Neuron (in vitro differentiated cells): ENCODE results near the gene SMO.
A peak's percentile ranks its signal among the peaks of the same experiment; 100 is the strongest.

Experiments
- H2AFZ ChIP-seq: one replicate; pipeline ENCODE4 v1.6.1; 2013; ENCODE audit warnings: low read depth, mild to moderate bottlenecking, inconsistent platforms, low read length, moderate library complexity
- H3K27me3 ChIP-seq: one replicate; pipeline ENCODE4 v1.6.1; 2013; ENCODE audit warnings: low read length; ENCODE audit not compliant: insufficient read depth
- H3K36me3 ChIP-seq: one replicate; pipeline ENCODE4 v1.6.1; 2013; ENCODE audit warnings: low read length; ENCODE audit not compliant: insufficient read depth
- H3K4me1 ChIP-seq: one replicate; pipeline ENCODE4 v1.6.1; 2013; ENCODE audit warnings: low read length; ENCODE audit not compliant: insufficient read depth
- H3K4me3 ChIP-seq: 2 replicates; pipeline ENCODE4 v1.5.1; 2013; ENCODE audit warnings: mild to moderate bottlenecking, low read length, moderate library complexity
- H3K9me3 ChIP-seq: one replicate; pipeline ENCODE4 v1.6.1; 2013; ENCODE audit warnings: low read length

SMO gene

GRCh38 chr7:129188372-129188891 is at the start of gene SMO:
TSS of gene SMO (plus strand) at chr7:129188633. CDS start at chr7:129189152, 519 bp downstream.
- Histone ChIP-seq H2AFZ (peak within 1 kb of the TSS; percentile 52), H3K27me3 (no peaks in the 10 kb centered on the region), H3K4me3 (peak within 1 kb of the TSS; percentile 74), H3K4me1 (peaks cover 27% of the 10 kb centered on the region), H3K36me3 (peaks cover 16% of the 10 kb centered on the region), H3K9me3 (peaks cover 3% of the 10 kb centered on the region)

DNA sequence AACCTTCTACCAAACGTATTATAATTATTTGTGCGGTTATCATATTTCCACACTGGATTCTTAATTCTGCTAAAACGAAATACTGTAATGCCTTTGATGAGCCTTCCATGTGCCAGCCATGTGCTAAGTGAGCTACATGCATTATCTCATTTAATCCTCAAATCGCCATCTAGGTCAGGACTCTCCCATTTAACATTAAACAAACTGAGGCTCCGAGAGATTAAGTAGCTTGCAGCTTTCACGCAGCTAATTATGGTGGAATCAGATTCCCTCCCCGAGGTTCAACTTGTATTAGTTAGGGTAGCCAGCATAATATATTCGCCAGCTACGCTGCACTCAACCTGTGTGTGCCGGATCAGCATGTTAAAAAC is 44.7 kb upstream of the SMO start:
- H3K9me3 ChIP-seq: no peaks in the 10 kb centered on the region
- H3K4me3 ChIP-seq: peak overlapping the region; percentile 56
- peaks cover 14% of the 10 kb centered on the region for H3K27me3 ChIP-seq
- H3K36me3 ChIP-seq: no peaks in the 10 kb centered on the region
- H2AFZ ChIP-seq: peak overlapping the region; percentile 63
- peaks cover 7% of the 10 kb centered on the region for H3K4me1 ChIP-seq

- H3K27me3 ChIP-seq: peaks cover 14% of the 10 kb centered on the region
Observed at GRCh38 chr7:129144095-129144833, 44.2 kb upstream of the SMO start, which contains the start of gene TSPAN33. TSS of gene TSPAN33 (plus strand) at chr7:129144707. CDS start at chr7:129144981, 274 bp downstream.

GRCh38 chr7:129144834-129145668 is 43.4 kb upstream of the SMO start:
- H2AFZ ChIP-seq: peak overlapping the region; percentile 52
- no peaks in the 10 kb centered on the region for H3K9me3 ChIP-seq
- H3K27me3 ChIP-seq: peaks cover 14% of the 10 kb centered on the region
- peak overlapping the region; percentile 56 for H3K4me3 ChIP-seq
- H3K4me1 ChIP-seq: peaks cover 7% of the 10 kb centered on the region
- no peaks in the 10 kb centered on the region for H3K36me3 ChIP-seq

More at GRCh38 chr7:129144095-129144833, 44.2 kb upstream of the SMO start, which contains the start of gene TSPAN33:
- peak within 1 kb of the TSS; percentile 63 for H2AFZ ChIP-seq
- no peaks in the 10 kb centered on the region for H3K9me3 ChIP-seq
- no peaks in the 10 kb centered on the region for H3K36me3 ChIP-seq
- H3K4me3 ChIP-seq: peak within 1 kb of the TSS; percentile 56
- peaks cover 7% of the 10 kb centered on the region for H3K4me1 ChIP-seq

GRCh38 chr7:129146237-129146979 is 42.0 kb upstream of the SMO start:
- H3K27me3 ChIP-seq: peaks cover 14% of the 10 kb centered on the region
- H3K4me3 ChIP-seq: no peak overlapping the region
- H3K4me1 ChIP-seq: peaks cover 7% of the 10 kb centered on the region
- no peak overlapping the region for H2AFZ ChIP-seq
- H3K9me3 ChIP-seq: no peaks in the 10 kb centered on the region
- H3K36me3 ChIP-seq: no peaks in the 10 kb centered on the region

DNA sequence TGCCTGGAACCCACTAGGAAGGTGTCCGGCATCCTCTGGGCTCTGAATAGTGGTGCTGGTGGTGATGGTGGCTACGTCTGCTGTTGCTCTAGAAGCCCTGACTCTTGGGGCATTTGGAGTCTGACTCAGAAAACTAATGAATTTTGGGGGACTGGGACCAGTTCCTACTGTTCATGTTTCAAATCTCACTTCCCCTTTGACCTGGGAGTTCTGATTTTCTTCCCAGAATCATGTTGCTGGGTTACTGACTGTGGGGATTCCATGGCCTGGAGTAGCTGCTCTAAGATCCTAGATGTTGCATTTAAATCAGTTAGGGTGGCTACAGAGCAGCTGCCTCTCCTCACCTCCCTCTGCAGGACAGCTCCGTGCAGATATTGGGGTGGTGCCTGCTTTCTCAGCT is 40.7 kb upstream of the SMO start:
- Histone ChIP-seq H3K4me1 (peaks cover 7% of the 10 kb centered on the region), H3K9me3 (no peaks in the 10 kb centered on the region), H3K4me3 (no peak overlapping the region), H3K36me3 (no peaks in the 10 kb centered on the region), H2AFZ (no peak overlapping the region), H3K27me3 (peaks cover 10% of the 10 kb centered on the region)

DNA sequence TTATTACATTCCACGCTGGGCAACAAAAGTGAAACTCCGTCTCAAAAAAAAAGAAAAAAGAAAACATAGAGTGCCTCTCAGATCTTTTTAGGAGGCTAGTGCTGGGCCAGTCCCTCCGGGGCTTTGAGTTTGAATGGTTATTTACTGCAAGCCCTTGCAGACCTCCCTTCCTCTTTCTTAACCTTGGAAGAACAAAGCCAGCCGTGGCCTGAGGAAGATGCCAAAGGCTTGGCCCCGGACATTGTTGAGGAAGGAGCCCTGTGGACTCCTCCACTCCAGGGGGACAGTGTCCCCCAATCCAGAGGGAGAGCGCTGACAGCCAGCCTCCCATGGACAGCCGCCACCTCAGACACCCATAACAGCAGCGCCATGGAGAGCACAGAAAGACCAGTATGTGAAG is 38.9 kb upstream of the SMO start:
- no peak overlapping the region for H3K4me3 ChIP-seq
- H3K36me3 ChIP-seq: no peaks in the 10 kb centered on the region
- H2AFZ ChIP-seq: no peak overlapping the region
- no peaks in the 10 kb centered on the region for H3K27me3 ChIP-seq
- no peaks in the 10 kb centered on the region for H3K9me3 ChIP-seq
- H3K4me1 ChIP-seq: no peaks in the 10 kb centered on the region

DNA sequence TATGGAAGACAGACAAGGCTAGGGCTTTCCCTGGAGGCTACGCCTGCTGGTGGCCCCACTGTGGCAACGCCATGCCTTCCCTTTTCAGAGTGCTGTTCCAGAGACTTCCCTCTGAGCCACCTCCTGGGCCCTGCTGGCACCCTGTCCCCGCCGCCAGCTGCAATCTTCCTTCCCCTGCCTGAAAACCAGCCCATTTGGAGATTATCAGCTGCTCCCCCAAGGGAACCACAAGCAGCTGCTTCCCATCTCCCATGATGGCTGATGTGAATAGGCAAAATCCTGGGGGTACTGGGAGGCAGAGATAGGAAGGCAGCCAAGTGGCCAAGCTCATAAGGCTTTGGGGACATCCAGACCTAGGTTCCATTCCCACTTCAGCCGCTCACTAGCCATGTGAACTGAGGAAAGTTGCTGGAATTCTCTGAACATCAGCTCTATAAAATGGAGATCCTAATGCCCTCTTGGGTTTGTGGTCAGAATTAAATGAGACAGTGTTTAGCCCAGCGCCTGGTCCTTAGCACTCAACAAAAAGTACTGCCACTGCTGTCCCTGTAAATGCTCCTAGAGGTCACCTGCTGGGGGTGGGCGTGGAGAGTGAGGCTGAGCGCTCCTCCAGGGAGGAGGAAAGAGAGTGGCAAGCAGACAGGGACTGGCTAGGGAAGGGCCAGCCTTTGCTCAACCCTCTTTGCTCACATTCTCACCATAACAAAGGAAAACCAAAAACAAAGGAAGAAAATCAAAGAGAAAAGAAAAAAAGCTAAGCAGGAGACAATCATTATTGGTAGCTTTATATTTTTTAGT is 38.0 kb upstream of the SMO start:
- Histone ChIP-seq H3K27me3 (no peaks in the 10 kb centered on the region), H3K4me3 (no peak overlapping the region), H3K9me3 (no peaks in the 10 kb centered on the region), H2AFZ (no peak overlapping the region), H3K36me3 (no peaks in the 10 kb centered on the region), H3K4me1 (no peaks in the 10 kb centered on the region)

GRCh38 chr7:129157651-129158050 is 30.8 kb upstream of the SMO start:
- Histone ChIP-seq H3K36me3 (no peaks in the 10 kb centered on the region), H3K27me3 (no peaks in the 10 kb centered on the region)

DNA sequence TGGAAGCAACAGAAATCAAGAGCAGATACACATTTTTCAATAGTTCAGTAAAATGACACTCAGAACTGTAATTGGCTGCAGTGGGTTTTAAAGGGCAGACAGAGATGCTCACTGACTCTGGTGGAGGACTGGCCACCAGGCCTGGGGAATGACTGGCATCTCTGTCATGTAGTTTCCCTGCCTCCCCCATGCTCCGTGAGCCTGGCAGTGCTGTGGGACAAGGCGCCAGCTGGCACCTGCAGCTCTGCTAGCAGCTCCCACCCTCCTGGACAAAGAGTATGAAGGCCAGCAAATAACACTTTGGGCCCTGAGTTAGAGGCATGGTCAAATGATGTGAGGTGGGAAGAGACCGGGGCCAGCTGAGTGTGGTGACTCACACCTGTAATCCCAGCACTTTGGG is 28.9 kb upstream of the SMO start:
- Histone ChIP-seq H3K36me3 (no peaks in the 10 kb centered on the region), H3K4me1 (peaks cover 6% of the 10 kb centered on the region), H2AFZ (no peak overlapping the region), H3K27me3 (no peaks in the 10 kb centered on the region), H3K9me3 (no peaks in the 10 kb centered on the region), H3K4me3 (no peak overlapping the region)

More at GRCh38 chr7:129157651-129158050, 30.8 kb upstream of the SMO start:
- Histone ChIP-seq H3K9me3 (no peaks in the 10 kb centered on the region), H3K4me3 (no peak overlapping the region), H2AFZ (no peak overlapping the region), H3K4me1 (peaks cover 6% of the 10 kb centered on the region)

GRCh38 chr7:129160161-129160905 is 28.1 kb upstream of the SMO start:
- Histone ChIP-seq H3K36me3 (no peaks in the 10 kb centered on the region), H2AFZ (no peak overlapping the region), H3K4me3 (no peak overlapping the region), H3K4me1 (peaks cover 6% of the 10 kb centered on the region), H3K9me3 (no peaks in the 10 kb centered on the region), H3K27me3 (no peaks in the 10 kb centered on the region)
